Measurements from ENCODE around the gene H2BW2. TPM values are rescaled to one million over a fixed set of nuclear protein-coding genes. Genes with fewer than 3 reads are reported as not detected.
"Not testable (repeated sequence)": the region's sequence is repeated elsewhere in the genome, so short reads cannot be mapped to it uniquely, and the experiment has no call there.

H2BW2 gene
- polyA plus RNA-seq (ENCODE audit: insufficient read length in 12 of 12), result under 1 TPM in 10 of 12 donors, not detected in 2; 0.18 to 0.65 (median 0.37) TPM
- long read RNA-seq, donor 1, partial matches to known transcripts, result 5 of 25 reads
- long read RNA-seq, donor 1, other reads (novel, unspliced or antisense), result 20 of 25 reads
- long read RNA-seq, donor 2, result 0 reads
- long read RNA-seq, donor 3, result 0 reads
- long read RNA-seq, donor 4, result 0 reads
- long read RNA-seq, donor 5, result 0 reads
- long read RNA-seq, donor 6, result 0 reads
- long read RNA-seq, donor 7, result 0 reads
- long read RNA-seq, donor 8, result 0 reads
- long read RNA-seq, donor 9, result 0 reads
- long read RNA-seq, donor 10, result 0 reads
- long read RNA-seq, donor 11, result 0 reads

DNA sequence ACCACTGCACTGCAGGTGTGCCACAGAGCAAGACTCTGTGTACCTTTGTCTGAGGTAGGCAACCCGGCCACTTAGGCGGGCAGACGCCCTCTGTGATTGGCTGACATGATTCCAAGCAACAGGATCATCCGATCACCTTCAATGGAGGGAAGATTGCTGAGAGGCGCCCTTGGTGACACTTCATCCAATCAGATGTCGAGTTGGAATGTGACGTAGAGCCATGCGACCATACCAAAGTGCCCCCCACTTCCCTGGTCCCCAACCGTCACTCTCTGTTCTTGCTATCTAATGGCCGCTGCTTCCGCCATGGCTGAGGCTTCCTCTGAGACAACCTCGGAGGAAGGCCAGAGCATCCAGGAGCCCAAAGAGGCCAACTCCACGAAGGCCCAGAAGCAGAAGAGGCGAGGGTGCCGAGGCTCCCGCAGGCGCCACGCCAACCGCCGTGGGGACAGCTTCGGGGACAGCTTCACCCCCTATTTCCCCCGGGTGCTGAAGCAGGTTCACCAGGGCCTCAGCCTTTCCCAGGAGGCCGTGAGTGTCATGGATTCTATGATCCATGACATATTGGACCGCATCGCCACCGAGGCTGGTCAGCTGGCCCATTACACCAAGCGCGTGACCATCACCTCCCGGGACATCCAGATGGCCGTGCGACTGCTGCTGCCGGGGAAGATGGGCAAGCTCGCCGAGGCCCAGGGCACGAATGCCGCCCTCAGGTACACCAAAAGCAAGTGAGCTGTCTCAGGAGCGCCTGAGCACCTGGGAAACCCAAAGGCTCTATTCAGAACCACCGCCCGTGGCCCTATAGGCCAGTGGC is at the start of gene H2BW2:
Gene H2BW2 (plus strand): TSS at position 268 of the 817 bp plus-strand sequence. CDS start 39 bp downstream, at position 307.
- no peak for DNase-seq

GRCh38 chrX:103999234-103999633 is 40.5 kb upstream of the H2BW2 start:
- DNase-seq, result no peak

DNA sequence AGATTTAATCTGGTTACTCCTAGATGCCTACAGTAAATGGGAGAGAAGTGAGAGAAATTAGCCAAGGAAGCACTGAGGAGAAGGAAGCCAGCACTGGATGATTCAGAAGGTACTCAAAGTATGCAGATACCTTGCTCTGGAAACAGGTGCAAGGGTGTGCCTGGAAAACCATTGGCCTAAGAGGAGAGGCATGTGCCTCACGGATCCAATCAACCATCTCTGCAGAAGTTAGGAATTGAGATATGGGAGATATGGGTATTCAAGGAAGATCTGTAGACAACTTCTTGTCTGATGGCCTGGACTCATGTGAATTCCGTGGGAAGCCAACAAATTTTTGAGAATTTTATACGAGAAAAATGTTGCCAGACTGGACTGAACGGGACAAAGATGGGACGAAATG is 30.9 kb upstream of the H2BW2 start:
- DNase-seq, result no peak

GRCh38 chrX:104013158-104013557 is 26.6 kb upstream of the H2BW2 start:
- DNase-seq, result no peak

GRCh38 chrX:104013606-104014005 is 26.1 kb upstream of the H2BW2 start, which contains the start of gene H2BW1:
Gene H2BW1 (minus strand): TSS chrX:104013708. CDS start chrX:104013576, 132 bp downstream.
- DNase-seq, result no peak

DNA sequence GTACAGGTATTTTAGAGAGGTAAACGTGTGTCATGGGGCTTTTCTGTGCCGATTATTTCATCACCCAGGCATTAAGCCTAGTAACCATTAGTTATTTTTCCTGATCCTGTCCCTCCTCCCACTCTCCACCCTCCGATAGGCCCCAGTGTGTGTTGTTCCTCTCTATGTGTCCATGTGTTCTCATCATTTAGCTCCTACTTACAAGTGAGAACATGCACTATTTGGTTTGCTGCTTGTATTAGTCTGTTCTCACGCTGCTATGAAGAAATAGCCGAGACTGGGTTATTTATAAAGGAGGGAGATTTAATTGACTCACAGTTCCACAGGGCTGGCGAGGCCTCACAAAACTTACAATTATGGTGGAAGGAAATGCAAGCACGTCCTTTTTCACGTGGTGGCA is 24.2 kb upstream of the H2BW2 start:
- DNase-seq, result not testable (repeated sequence)

GRCh38 chrX:104018126-104018525 is 21.6 kb upstream of the H2BW2 start:
- no peak for DNase-seq

- DNase-seq, result no peak
These were observed 1.2 kb downstream of the H2BW2 start for GRCh38 chrX:104041003-104041402.

DNA sequence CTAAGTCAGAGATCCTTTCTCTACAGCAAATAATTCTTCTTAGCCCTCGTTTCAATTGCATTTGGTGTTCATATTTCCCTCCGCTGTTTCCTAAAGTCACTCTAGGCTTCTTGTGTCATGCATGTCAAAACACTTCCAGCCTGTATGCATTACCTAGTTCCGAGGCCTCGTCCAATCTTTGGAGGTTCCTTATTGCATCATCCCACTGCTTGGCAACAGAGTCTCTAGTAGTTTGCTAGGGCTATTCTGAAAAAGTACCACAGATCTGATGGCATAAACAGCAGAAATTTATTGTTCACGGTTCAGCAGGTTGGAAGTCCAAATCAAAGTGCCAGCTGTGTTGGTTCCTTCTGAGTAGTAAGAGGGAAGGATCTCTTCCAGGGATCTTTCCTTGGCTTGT is 5.9 kb downstream of the H2BW2 start:
- DNase-seq, result no peak

GRCh38 chrX:104047171-104047570 is 7.4 kb downstream of the H2BW2 start:
- no peak for DNase-seq

DNA sequence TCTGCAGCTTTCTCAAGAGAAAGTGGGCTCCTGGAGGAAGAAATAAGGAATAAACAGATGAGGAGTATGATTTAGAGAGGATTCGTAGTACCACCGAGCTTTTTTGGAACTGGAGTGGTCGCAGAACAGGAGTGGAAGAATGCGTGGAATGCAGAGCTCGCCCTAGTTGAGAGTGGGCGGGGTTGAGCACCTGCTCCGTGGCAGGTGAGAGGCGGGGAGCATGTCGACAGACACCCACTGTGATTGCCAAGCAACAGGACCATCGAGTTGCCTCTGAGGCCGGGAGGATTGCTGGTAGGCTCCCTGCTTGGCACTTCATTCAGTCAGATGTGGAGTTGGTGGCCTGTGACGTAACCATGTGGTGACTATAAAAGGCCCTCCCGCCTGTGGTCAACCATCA is 15.2 kb downstream of the H2BW2 start:
- DNase-seq, result not testable (repeated sequence)

DNA sequence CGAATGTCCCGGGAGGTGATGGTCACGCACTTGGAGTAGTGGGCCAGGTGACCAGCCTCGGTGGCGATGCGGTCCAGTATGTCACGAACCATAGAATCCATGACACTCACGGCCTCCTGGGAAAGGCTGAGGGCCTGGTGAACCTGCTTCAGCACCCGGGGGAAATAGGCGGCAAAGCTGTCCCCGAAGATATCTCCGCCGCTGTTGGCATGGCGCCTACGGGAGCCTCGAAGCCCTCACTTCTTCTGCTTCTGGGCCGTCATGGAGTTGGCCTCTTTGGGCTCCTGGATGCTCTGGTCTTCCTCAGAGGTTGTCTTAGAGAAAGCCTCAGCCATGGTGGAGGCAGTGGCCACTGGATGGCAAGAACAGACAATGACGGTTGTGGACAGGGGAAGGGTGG is 22.9 kb downstream of the H2BW2 start:
- DNase-seq, result not testable (repeated sequence)

DNA sequence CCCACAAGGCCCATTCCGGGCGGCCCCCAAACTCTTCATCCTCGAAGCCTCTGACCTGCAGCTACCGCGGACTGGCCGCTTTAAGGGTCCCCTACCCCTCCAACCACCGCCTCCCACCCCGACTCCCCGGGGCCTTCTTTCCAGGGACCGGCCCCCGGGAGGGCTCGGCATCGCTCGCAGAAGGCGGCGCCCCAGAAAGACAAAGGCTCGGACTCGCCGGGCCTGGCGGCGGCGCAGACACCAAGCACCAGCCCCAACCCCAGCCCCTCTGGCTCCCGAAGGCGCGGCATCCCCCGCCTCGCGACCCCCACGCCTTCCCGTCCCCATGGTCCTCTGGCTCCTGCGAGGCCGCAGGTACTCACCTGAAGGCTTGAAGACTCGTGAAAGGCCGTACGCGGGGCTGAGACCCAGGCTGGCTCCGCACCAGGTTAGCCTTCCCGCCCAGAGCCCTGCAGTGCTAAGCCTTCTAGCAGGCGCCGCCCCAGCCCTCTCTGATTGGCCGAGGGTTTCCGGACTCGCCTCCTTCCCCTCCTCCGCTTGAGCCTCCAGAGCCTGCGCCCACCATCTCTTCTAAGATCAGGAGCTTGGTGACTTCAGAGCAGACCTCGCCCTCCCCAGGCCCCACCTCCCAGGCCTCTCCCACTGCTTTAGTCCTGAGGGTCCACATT is 36.2 kb downstream of the H2BW2 start, which contains the start of gene TMSB15C:
Gene TMSB15C (minus strand): TSS at position 459 of the 668 bp plus-strand sequence.
- not testable (repeated sequence) for DNase-seq

DNA sequence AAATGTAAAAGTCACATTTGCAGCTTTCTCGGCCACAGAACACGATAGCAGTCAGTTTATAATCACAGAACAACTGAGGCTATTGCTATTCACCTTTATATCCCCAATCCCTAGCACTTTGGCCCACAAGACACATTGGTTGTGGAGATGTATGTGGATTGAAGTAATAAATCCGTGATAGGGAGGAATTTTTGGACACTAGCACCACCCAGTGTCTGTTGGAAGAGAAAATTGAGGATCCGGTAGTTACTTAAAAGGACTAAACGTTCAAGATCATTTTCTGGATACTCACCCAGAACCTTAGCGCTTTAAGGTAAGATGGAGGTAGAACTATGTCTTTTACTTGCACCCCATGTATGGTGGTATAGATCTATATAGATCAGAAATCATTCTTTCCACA is 38.1 kb downstream of the H2BW2 start:
- not testable (repeated sequence) for DNase-seq

DNA sequence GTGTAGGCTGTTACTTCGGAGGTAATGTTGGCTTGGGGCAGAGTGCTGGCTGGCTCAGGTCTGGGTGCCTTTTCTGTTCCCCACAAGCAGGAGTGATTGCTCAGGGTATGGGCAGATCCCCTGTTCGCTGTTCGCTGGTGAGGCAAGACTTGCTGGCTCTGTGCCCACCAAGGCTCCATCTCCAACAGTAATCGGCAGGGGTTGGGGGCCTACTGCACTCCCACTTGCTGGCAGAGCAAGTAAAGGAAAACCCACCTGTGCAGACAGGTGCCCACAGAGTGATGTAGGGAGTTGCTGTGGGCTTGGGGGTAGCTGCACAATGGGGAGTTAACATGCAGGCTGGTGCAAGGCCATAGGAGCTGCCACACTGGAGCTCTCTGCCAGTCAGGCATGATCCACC is 44.3 kb downstream of the H2BW2 start:
- DNase-seq, result no peak

DNA sequence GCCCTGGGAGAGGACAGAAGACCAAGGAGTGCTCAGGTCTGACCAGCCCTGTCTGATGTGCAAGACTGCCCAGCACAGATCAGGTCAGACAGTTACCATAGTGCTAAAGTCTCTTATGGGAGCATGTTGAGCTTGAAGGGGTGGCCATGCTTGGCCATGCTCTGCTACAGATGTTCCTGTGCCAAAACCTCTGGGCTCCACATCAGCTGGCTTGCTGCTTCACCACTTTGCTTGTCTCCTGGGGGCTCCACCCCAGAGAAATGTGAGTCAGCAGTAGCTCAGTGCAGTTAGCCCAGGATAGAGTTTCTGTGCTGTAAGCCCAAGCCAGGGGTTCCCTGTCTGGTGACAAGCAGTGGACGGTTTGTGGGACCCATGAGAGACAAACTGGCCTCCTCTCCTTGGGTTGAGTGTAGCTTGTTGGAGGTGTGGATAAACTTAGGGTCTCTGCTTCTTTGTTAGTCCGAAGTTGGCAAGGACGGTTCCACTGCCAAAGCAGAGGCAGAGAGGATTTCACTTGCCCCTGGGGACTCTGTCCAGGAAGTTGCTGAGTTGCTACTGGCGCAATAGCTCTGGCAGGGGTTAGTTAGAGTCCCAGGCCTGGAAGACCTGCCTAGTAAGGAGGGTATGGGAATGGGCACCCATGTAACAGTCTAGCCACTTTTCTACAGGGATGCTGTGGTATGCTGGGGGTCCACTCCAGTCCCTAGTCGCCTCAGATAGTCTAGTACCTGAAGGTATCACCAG is 45.0 kb downstream of the H2BW2 start:
- no peak for DNase-seq

DNA sequence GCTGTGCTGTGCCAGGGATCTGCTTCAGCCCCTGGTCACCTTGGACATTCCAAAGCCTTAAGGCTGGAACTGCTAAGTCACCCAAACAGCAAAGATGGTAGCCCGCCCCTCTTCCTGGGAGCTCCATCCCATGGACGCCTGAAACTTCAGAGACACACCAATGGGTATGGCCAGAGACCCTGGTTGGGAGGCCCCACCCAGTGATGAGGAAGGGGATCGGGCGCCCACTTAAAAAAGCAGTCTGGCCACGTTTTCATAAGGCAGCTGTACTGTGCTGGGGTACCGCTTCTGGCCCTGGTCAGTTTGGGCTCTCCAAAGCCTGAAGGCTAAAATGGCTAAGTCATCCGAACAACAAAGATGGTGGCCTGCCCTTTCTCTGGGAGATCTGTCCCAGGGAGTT is 45.7 kb downstream of the H2BW2 start:
- DNase-seq, result no peak

DNA sequence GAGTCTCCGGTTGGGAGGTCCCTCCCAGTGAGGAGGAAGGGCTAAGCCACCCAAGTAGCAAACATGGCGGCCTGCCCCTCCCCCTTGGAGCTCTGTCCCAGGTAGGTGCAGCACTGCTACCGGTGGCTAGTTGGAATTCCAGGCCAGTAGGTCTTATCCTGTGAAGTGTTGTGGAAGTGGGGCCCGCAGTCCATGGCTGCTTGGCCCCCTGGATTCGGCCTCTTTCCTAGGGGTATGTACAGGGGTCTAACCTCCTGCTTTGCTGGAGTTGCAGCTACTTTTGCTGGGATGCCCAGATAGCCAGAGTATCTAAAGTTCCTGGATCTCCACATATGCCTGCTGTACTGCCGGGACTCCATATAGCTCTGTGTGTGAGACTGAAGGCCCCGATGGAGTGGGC is 46.2 kb downstream of the H2BW2 start:
- no peak for DNase-seq
